ENCODE measurements around the gene IGF2BP2. TPM values are rescaled to one million over a fixed set of nuclear protein-coding genes. Genes with fewer than 3 reads are reported as not detected.

The IGF2BP2 gene
- total RNA-seq, 1 experiment from 2014 or later, result 0.67 TPM

GRCh38 chr3:185631508-185632206 lies 193.2 kb downstream of the IGF2BP2 start:
- Histone ChIP-seq H2AFZ (ENCODE audit: low read length) (no peak overlapping the region), H3K79me2 (ENCODE audit: low read length) (no peaks in the 10 kb centered on the region), H3K27me3 (ENCODE audit: low read length) (no peaks in the 10 kb centered on the region), H3K9me2 (replicated peaks; ENCODE audit: insufficient read depth, low read length) (no peaks in the 10 kb centered on the region), H3K9ac (ENCODE audit: low read length) (no peak overlapping the region), H3K36me3 (ENCODE audit: insufficient read depth, low read length) (peaks cover 14% of the 10 kb centered on the region; the same call in 1 of the 2 replicates), H3K9me3 (ENCODE audit: low read length) (no peaks in the 10 kb centered on the region), H3K4me1 (ENCODE audit: low read length) (no peaks in the 10 kb centered on the region), H3K4me2 (ENCODE audit: low read depth, low read length, poor library complexity, severe bottlenecking) (no peak overlapping the region), H3K4me3 (ENCODE audit: low read length) (no peak overlapping the region), H4K20me1 (ENCODE audit: insufficient read depth, low read depth, low read length) (no peaks in the 10 kb centered on the region), H3K27ac (ENCODE audit: low read length) (no peak overlapping the region)
- no peak for DNase-seq

- Histone ChIP-seq H3K9me2 (replicated peaks; ENCODE audit: insufficient read depth, low read length) (no peaks in the 10 kb centered on the region), H3K27me3 (ENCODE audit: low read length) (no peaks in the 10 kb centered on the region), H3K9ac (ENCODE audit: low read length) (no peak overlapping the region), H3K4me3 (ENCODE audit: low read length) (no peak overlapping the region), H3K4me2 (ENCODE audit: low read depth, low read length, poor library complexity, severe bottlenecking) (no peak overlapping the region), H4K20me1 (ENCODE audit: insufficient read depth, low read depth, low read length) (no peaks in the 10 kb centered on the region), H3K4me1 (ENCODE audit: low read length) (no peaks in the 10 kb centered on the region), H3K36me3 (ENCODE audit: insufficient read depth, low read length) (peaks cover 14% of the 10 kb centered on the region; the same call in 1 of the 2 replicates), H2AFZ (ENCODE audit: low read length) (no peak overlapping the region), H3K27ac (ENCODE audit: low read length) (no peak overlapping the region), H3K9me3 (ENCODE audit: low read length) (no peaks in the 10 kb centered on the region), H3K79me2 (ENCODE audit: low read length) (no peaks in the 10 kb centered on the region)
- no peak for DNase-seq
These were observed 193.7 kb downstream of the IGF2BP2 start for GRCh38 chr3:185631108-185631507.

GRCh38 chr3:185630182-185630622 lies 194.6 kb downstream of the IGF2BP2 start:
- H2AFZ ChIP-seq (ENCODE audit: low read length), result no peak overlapping the region
- no peaks in the 10 kb centered on the region for H4K20me1 ChIP-seq (ENCODE audit: insufficient read depth, low read depth, low read length)
- no peak overlapping the region for H3K4me3 ChIP-seq (ENCODE audit: low read length)
- H3K4me1 ChIP-seq (ENCODE audit: low read length), result no peaks in the 10 kb centered on the region
- H3K27me3 ChIP-seq (ENCODE audit: low read length), result no peaks in the 10 kb centered on the region
- H3K9ac ChIP-seq (ENCODE audit: low read length), result no peak overlapping the region
- DNase-seq, result no peak
- H3K27ac ChIP-seq (ENCODE audit: low read length), result no peak overlapping the region
- no peak overlapping the region for H3K4me2 ChIP-seq (ENCODE audit: low read depth, low read length, poor library complexity, severe bottlenecking)
- H3K36me3 ChIP-seq (ENCODE audit: insufficient read depth, low read length), result peaks cover 14% of the 10 kb centered on the region; the same call in 1 of the 2 replicates
- H3K9me2 ChIP-seq (replicated peaks; ENCODE audit: insufficient read depth, low read length), result no peaks in the 10 kb centered on the region
- no peaks in the 10 kb centered on the region for H3K9me3 ChIP-seq (ENCODE audit: low read length)
- no peaks in the 10 kb centered on the region for H3K79me2 ChIP-seq (ENCODE audit: low read length)

GRCh38 chr3:185629554-185630181 lies 195.2 kb downstream of the IGF2BP2 start:
- no peak overlapping the region for H3K4me2 ChIP-seq (ENCODE audit: low read depth, low read length, poor library complexity, severe bottlenecking)
- H3K27me3 ChIP-seq (ENCODE audit: low read length), result no peaks in the 10 kb centered on the region
- H3K9ac ChIP-seq (ENCODE audit: low read length), result no peak overlapping the region
- H3K4me3 ChIP-seq (ENCODE audit: low read length), result no peak overlapping the region
- H3K9me2 ChIP-seq (replicated peaks; ENCODE audit: insufficient read depth, low read length), result no peaks in the 10 kb centered on the region
- DNase-seq, result no peak
- peaks cover 14% of the 10 kb centered on the region; the same call in 1 of the 2 replicates for H3K36me3 ChIP-seq (ENCODE audit: insufficient read depth, low read length)
- no peaks in the 10 kb centered on the region for H4K20me1 ChIP-seq (ENCODE audit: insufficient read depth, low read depth, low read length)
- no peaks in the 10 kb centered on the region for H3K4me1 ChIP-seq (ENCODE audit: low read length)
- no peak overlapping the region for H3K27ac ChIP-seq (ENCODE audit: low read length)
- H3K79me2 ChIP-seq (ENCODE audit: low read length), result no peaks in the 10 kb centered on the region
- H3K9me3 ChIP-seq (ENCODE audit: low read length), result no peaks in the 10 kb centered on the region
- H2AFZ ChIP-seq (ENCODE audit: low read length), result no peak overlapping the region

GRCh38 chr3:185625784-185626183 lies 199.1 kb downstream of the IGF2BP2 start:
- peaks cover 25% of the 10 kb centered on the region for H3K36me3 ChIP-seq (ENCODE audit: insufficient read depth, low read length)
- no peaks in the 10 kb centered on the region for H4K20me1 ChIP-seq (ENCODE audit: insufficient read depth, low read depth, low read length)
- H3K79me2 ChIP-seq (ENCODE audit: low read length), result 0 out of 2 replicates have a peak, but pooled peaks cover 5% of the 10 kb centered on the region
- H2AFZ ChIP-seq (ENCODE audit: low read length), result no peak overlapping the region
- H3K9ac ChIP-seq (ENCODE audit: low read length), result no peak overlapping the region
- H3K4me3 ChIP-seq (ENCODE audit: low read length), result no peak overlapping the region
- H3K27ac ChIP-seq (ENCODE audit: low read length), result no peak overlapping the region
- H3K27me3 ChIP-seq (ENCODE audit: low read length), result no peaks in the 10 kb centered on the region
- no peaks in the 10 kb centered on the region for H3K4me1 ChIP-seq (ENCODE audit: low read length)
- H3K9me2 ChIP-seq (replicated peaks; ENCODE audit: insufficient read depth, low read length), result no peaks in the 10 kb centered on the region
- no peaks in the 10 kb centered on the region for H3K9me3 ChIP-seq (ENCODE audit: low read length)
- DNase-seq, result no peak
- H3K4me2 ChIP-seq (ENCODE audit: low read depth, low read length, poor library complexity, severe bottlenecking), result no peak overlapping the region

- Histone ChIP-seq H3K36me3 (ENCODE audit: insufficient read depth, low read length) (peaks cover 24% of the 10 kb centered on the region), H4K20me1 (ENCODE audit: insufficient read depth, low read depth, low read length) (no peaks in the 10 kb centered on the region), H3K4me1 (ENCODE audit: low read length) (no peaks in the 10 kb centered on the region), H3K27me3 (ENCODE audit: low read length) (no peaks in the 10 kb centered on the region), H3K79me2 (ENCODE audit: low read length) (0 out of 2 replicates have a peak, but pooled peaks cover 5% of the 10 kb centered on the region), H3K9ac (ENCODE audit: low read length) (no peak overlapping the region), H2AFZ (ENCODE audit: low read length) (no peak overlapping the region), H3K9me3 (ENCODE audit: low read length) (no peaks in the 10 kb centered on the region), H3K4me3 (ENCODE audit: low read length) (no peak overlapping the region), H3K9me2 (replicated peaks; ENCODE audit: insufficient read depth, low read length) (no peaks in the 10 kb centered on the region), H3K27ac (ENCODE audit: low read length) (no peak overlapping the region), H3K4me2 (ENCODE audit: low read depth, low read length, poor library complexity, severe bottlenecking) (no peak overlapping the region)
- no peak for DNase-seq
These were observed 200.7 kb downstream of the IGF2BP2 start for GRCh38 chr3:185623939-185624665.

GRCh38 chr3:185613016-185613415 lies 211.8 kb downstream of the IGF2BP2 start:
- H3K9me3 ChIP-seq (ENCODE audit: low read length), result no peaks in the 10 kb centered on the region
- H4K20me1 ChIP-seq (ENCODE audit: insufficient read depth, low read depth, low read length), result no peaks in the 10 kb centered on the region
- H3K9ac ChIP-seq (ENCODE audit: low read length), result no peak overlapping the region
- H3K4me2 ChIP-seq (ENCODE audit: low read depth, low read length, poor library complexity, severe bottlenecking), result no peak overlapping the region
- no peak for DNase-seq
- H3K4me1 ChIP-seq (ENCODE audit: low read length), result no peaks in the 10 kb centered on the region
- H3K9me2 ChIP-seq (replicated peaks; ENCODE audit: insufficient read depth, low read length), result no peaks in the 10 kb centered on the region
- no peaks in the 10 kb centered on the region; the same call in 1 of the 2 replicates for H3K79me2 ChIP-seq (ENCODE audit: low read length)
- no peaks in the 10 kb centered on the region for H3K27me3 ChIP-seq (ENCODE audit: low read length)
- H2AFZ ChIP-seq (ENCODE audit: low read length), result no peak overlapping the region
- no peak overlapping the region for H3K27ac ChIP-seq (ENCODE audit: low read length)
- H3K36me3 ChIP-seq (ENCODE audit: insufficient read depth, low read length), result peaks cover 53% of the 10 kb centered on the region
- no peak overlapping the region for H3K4me3 ChIP-seq (ENCODE audit: low read length)

- Histone ChIP-seq H3K9ac (ENCODE audit: low read length) (no peak overlapping the region), H3K9me3 (ENCODE audit: low read length) (no peaks in the 10 kb centered on the region), H4K20me1 (ENCODE audit: insufficient read depth, low read depth, low read length) (no peaks in the 10 kb centered on the region), H3K79me2 (ENCODE audit: low read length) (peaks cover 13% of the 10 kb centered on the region), H3K27me3 (ENCODE audit: low read length) (no peaks in the 10 kb centered on the region), H3K9me2 (replicated peaks; ENCODE audit: insufficient read depth, low read length) (no peaks in the 10 kb centered on the region), H3K36me3 (ENCODE audit: insufficient read depth, low read length) (peaks cover 50% of the 10 kb centered on the region), H2AFZ (ENCODE audit: low read length) (no peak overlapping the region), H3K4me3 (ENCODE audit: low read length) (no peak overlapping the region), H3K4me2 (ENCODE audit: low read depth, low read length, poor library complexity, severe bottlenecking) (no peak overlapping the region), H3K27ac (ENCODE audit: low read length) (no peak overlapping the region), H3K4me1 (ENCODE audit: low read length) (no peaks in the 10 kb centered on the region)
- no peak for DNase-seq
These were observed 218.6 kb downstream of the IGF2BP2 start for GRCh38 chr3:185606196-185606595.
